ENCODE measurements around the gene GLIS1.

Gene GLIS1

DNA sequence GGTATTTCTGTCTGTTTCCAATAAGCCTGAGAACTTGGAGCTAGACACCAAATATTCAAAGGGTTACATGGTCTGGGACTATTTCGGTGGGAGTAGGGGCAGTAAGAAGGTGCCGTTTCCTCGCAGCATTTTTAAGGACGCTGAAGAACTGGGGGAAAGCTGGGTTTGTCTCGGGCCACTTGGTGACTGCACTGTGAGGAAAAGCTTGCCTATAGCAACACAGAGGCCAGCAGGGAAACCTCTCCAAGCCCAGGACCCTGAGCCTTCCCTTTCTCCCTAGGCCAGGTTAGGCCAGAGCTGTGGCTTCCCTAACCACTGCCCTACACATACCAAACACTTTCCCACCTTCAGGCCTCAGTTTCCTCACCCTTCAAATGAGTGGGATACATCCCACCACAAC is 3.3 kb downstream of the GLIS1 start:
- DNase-seq (ENCODE audit: low read depth): no peak

DNA sequence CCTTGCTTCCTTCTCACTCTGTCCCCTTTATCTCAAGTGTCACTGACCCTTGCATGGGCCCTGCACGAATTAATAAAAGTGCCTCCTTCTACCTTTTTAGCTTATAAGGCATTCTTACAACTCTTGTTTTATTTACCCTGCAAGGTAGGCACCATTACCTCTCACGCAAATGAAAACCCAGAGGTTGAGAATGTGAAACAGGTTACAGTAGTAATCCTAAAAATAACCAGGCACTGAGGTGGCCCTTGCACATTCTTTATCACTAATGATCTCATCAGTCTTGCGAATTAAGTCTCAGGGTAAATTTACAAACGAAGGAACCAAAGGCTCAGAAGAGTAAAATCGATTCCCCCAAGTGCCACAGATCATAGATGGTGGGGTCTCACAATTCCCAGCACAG is 3.7 kb downstream of the GLIS1 start:
- DNase-seq (ENCODE audit: low read depth): no peak

DNA sequence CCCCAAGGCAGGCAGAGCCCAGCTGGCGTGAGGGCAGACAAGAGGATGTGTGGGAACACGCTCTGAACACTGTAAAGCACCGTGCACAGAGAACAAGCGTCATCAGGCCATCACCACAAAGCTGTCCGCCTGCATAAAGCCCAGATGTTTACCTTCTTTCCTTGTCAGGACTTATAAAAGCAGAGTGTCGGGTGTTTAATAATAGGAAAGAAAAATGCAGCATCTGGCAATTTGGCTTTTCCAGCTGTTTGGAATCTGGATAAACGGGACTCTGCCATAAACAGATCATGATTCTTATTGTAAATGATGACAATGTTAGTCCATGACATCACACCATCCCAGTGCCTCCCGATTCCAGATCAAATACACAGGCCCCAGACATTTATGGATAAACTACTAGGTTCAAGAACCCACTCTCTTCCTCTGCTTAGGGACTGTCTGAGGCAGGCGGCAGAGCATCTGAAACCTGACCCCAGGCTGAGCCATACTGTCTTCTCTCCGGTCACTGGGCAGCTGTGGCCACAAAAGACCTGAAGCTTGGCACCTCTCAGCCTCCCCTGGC is 4.2 kb downstream of the GLIS1 start:
- no peak for DNase-seq (ENCODE audit: low read depth)

DNA sequence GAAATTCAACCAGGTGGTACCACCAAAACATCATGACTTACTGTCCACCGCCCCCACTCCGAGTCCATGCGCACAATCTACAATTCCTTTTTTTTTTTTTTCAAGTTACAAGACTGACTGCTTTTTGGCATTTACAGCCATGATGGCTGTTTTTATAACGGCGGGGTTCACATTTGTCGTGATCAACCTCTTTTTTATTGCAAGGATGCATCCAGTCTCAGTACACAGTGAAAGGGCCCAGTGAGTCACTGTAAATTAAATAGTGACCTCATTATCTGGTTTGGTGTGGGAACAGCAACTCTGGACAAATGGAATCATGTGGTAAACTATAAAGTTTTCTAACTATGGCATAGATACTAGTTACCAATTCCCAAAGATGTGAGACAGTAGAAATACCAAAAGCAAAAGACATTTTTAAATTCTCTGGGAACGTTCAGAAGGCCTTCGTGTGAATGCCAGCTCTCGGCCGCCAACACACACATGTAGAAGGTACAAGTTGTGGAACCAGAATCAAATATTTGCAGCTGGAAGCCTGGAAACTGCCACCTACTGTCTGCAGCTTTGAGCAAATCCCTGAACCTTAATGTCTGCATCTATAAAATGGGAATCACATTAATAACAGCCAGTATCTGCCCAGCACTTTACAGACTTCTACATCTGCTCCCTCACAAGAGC is 4.9 kb downstream of the GLIS1 start:
- no peak for DNase-seq (ENCODE audit: low read depth)

DNA sequence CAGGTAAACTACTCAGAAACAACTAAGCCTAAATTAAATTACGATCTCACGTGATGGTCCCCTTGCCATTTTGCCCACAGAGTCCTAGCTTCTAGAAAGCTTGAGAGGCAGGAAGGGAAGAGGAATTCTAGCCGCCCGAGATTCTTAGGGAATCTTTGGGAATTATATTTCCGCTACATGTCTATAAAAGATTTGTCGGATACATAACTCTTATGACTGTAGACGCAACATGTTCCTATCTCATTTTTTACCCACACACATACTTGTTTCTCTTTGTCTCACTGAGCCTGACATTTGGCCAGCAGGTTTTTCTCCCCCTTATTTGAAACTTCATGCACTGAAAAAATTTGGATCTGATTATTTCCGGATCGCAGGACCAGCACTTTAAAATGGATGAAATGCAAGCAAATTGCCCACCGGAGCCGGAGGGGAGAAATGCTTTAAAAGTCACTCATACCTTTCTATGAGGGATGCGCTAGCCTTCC is 5.5 kb downstream of the GLIS1 start:
- DNase-seq (ENCODE audit: low read depth): no peak

DNA sequence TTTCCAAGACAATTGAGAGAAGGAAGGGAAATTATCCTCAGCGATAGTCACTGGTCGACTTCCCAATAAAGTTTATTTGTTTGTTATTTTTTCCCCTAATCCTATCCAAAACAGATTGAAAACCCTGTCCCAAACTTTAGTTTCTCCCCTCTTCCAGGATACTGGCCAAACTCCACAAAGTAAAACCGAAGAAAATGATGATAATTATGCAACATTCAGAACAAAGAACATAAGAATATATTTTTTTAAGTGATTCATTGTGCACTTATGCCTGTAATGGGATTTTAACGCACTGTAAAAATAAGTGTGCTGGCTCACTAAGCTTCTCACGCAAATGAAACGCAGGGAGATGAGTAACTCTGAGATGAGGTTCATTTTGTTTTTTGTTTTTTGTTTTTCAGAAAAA is 6.0 kb downstream of the GLIS1 start:
- DNase-seq (ENCODE audit: low read depth): no peak

DNA sequence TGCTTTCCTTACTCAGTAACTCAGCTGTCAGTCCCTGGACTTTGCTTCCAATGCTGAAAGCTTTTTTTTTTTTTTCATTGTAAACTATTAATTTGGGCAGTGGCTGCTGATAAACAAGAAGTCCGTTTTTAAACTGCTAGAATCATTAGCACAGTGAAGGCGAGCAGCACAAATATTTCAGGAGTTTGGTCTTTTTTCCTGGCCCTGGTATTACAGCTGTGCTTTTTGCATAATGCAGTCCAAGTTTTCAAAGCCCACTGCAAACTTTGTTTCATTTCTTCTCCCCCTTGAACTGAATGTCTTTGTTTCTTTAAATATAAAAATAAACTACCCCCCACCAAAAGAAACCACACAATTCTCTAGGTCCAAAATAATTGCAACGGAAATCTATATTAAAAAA is 6.6 kb downstream of the GLIS1 start:
- no peak for DNase-seq (ENCODE audit: low read depth)

DNA sequence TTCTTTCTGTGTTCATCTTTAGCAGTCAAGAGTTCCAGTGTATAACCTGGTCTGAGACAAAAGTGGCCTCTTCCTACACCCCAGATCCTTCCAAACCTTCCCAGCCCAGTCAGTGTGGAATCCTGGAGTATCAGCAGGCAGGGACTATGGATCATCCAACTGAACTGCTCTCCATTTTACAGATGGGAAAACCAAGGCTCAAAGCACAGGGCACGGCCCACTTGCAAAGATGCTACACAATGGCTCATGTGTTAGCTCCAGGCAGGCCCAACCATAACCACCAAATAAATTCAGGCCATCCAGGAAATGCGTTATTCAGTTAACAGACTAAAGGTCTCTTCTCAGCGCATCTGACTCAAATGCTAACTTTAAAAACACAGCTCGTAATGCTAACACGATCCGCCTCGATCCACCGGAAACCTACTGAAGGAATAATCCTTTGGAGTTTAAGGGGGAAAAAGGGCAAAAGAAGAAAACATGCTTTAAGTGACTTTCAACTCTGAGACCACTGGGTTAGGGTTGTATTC is 7.1 kb downstream of the GLIS1 start:
- DNase-seq (ENCODE audit: low read depth): no peak

DNA sequence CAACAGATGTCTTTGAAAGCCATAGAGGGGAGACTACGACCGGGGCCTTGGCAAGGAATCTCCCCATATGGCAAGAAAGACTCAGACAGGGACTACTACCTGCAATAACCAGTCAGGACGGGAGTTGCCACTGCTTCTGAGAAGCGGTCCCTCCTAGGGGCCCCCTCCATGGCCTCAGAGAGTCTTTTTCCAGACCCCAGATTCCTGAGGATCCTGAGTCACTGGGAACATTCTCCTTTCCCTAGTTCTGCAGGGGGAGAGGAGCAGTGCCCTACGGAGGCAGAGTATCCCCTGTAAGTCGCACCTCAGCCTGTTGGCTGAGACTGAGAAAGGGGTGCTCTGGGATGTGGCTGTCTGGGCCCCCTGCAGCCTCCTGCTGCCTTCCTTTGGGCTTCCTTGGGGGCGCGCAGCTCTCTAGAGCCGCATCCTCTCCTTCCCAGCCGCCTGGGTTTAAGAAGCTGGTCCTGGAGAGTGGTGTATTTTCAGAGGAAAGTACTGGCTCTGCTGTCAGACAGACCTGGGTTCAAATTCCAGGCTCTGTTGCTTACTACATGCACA is 7.8 kb downstream of the GLIS1 start:
- DNase-seq (ENCODE audit: low read depth): no peak

DNA sequence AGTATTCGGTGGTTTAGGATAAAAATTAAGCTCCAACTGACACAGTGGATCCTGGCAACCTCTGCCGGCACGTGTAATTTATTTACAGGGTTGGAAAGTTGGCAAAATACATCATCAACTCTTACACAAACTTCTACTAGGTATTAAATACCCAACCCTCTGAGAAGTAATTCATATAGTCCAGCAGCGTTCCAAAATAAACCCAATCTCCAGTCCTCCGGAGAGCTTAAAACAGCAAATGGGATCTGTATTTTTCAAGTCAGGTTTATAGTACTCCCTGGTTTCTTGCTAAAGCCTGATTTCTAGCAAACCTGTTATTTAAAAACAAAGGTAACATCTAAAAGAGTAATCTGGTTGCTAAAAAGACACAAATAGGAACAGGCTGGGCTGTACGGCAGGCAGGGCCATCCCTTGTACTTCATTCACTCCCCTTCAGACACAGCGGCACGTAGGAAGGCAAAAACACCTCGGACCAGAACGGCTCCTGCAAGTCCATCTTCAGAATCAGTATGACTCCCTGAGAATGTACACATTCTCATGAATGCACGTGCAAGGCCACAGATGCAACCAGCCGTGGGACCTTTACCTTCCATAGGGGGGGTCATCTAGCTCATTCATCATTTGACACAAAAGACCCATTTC is 8.6 kb downstream of the GLIS1 start:
- no peak for DNase-seq (ENCODE audit: low read depth)

DNA sequence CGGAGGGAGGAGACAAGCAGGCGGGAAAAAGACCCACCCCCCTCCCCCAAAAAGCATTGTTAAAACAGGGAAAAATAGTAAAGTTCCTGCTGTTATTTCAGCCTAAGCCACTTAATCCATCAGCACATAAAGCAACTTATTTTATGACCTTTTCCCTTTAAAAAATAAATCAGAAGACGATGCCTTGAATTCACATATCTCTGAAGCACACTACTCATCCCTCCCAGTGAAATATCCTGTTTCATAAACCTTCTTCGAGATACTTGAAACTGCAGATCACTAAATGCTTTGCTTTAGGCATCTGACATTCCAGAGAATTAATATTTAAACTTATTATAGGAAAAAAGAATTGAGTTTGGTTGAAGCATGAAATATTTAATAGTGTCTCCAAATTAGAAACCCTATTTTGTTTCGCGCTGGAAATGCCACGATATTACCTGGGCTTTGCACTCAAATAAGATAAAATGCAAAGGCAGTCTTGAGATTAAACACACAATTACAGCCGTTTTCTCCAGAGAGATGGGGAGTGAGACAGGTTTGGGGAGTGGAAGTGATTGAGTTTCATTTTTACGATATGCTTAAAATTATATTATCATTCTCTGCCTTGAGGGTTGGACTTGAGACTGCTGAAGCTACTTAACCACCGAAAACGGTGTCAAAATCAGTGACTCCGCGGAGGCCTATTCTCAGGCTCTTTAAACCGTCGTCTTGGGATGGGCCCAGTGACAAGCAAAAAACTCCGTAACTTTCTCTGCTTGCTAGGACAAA is 9.3 kb downstream of the GLIS1 start:
- no peak for DNase-seq (ENCODE audit: low read depth)

DNA sequence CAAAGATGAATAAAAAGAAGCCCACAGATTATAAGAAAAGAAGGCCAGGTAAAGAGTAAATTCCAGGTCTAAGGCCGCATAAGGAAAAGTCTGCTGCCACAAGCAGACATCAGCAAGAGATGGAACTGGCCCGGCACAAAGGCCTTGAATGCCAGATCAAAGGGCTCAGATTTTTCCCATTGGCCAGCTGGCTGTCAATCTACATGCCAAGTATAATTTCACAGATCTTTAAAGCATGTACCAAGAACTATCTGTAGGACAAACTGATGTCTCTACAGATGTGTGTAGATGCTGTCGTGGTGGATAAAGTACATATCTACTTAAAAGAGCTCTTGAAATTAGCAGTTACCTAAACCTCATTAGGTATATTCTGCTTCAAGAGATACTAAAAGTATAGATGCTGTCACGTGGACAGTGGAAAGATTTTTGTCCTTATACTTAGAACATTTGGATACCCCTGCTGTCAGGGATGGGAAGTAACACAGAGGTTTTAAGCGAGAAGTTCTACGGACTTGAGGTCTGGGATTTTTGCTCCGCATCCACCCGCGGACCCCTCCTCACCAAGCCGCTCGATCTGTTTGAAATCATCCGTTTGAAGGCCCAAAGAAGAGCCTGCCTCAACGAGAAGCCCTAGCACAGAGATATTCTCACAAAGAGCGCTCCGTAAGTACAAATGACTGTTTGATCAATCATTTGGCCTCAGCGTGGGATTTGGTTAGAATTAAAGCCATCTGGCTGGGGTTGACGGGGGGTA is 10.1 kb downstream of the GLIS1 start:
- no peak for DNase-seq (ENCODE audit: low read depth)

DNA sequence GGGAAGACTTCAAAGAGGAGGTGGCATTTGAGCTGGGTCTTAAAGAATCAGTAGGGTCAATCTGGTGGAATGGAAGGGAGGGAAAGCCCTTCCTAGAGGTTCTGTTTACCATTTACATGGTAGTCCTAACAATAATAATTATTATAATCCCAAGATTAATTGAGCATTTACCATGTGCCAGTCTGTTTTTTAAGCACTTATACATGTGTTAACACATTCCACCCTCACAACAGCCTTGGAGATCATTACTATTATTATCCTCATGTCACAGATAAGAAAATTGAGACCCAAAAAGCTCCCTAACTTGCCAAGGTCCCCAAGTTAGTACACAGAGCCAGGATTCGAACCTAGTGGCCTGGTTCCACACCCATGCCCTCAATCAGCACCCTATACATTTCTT is 10.8 kb downstream of the GLIS1 start:
- no peak for DNase-seq (ENCODE audit: low read depth)

DNA sequence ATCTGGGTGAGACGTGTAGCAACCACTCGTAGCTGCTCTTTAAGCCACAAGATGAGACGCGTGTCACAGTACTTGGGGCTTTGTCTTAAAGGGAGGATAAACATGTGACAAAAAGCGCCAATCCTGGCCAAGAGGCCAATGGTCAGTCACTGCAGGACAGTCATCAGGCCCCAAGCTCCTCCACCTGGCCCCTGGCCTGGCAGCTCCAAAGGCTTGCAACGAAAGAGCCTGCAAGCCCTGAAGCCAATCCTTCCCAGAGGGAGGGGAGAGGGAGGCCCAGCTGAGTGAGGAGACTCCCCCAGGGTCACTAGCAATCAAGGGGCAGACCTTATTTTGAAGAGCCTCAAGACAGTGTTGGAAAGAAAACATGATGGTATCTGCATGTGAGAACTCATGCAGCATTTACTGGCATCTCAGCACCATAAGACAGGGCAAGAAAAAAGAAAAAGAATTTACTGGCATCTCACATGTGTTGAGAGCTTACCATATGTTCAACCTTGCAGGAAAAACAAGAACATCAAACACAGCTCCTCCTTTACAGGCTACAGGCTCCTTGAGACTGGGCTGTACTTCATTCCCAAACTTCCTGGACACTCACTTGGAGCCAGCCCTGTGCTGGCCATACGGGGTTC is 11.4 kb downstream of the GLIS1 start:
- DNase-seq (ENCODE audit: low read depth): no peak

DNA sequence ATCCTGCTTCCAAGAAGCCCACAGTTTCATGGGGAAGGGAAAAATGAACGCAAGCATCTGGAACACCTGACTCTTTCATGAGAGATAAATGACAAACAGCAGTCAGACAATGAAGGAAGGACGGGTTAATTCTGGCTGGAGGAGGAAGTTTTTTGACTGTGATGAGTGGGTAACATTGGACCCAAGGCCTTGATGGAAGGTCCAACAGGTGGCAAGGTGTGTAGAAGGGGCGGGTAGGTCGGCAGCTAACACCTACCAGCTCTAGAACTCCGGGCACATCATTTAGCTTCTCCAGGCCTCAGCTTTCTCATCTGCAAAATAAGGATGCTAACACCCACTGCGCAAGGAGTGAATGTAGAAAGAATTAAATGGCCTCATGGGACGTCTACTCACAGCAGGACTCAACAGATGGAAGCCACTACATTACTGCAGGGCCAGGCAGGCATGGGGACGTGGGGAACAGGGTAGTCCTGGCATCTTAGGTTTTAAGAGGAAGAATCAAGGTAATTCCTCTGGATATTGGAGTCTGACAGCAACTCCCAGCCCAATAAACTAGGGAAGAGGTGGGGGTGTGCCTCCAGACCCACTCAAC is 12.9 kb downstream of the GLIS1 start:
- no peak for DNase-seq (ENCODE audit: low read depth)

DNA sequence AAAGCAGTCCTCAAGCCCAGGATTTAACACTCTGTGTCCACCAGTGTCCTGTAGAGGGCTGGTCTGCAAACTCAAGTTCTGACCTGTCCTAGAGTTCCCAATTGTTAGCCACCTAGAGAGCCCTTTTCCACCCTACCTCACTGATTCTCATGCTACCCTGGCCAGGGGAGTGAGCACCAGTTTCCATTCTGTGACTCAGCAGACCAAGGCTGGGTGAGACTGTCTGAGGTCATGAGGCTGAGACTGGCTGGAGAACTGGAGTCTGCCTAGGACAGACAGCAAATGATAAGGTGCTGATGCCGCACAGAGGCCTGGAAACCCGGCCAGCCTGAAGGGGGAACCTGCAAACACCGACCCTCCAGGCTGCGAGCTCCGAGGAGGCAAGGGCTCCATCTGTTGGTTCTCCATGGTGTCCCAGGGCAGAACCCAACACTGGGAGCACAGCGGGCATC is 13.7 kb downstream of the GLIS1 start:
- DNase-seq (ENCODE audit: low read depth): no peak

DNA sequence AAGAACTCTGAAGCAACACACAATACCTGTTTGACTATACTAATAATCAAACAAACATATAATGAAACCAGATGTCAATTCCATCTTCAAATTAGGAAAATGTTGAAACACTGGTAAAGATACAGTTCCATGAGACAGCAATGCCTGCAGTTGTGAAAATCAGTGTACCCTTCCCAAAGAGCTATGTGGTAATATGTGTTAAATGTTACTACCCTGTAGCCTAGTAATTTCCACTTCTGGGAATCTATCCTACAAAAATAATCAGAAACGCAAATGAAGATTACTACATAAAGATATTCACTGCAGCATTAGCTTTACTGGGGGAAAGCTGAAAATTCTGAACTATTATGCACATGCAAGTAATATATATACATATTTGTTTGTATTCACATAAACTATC is 16.9 kb downstream of the GLIS1 start:
- no peak for DNase-seq (ENCODE audit: low read depth)

DNA sequence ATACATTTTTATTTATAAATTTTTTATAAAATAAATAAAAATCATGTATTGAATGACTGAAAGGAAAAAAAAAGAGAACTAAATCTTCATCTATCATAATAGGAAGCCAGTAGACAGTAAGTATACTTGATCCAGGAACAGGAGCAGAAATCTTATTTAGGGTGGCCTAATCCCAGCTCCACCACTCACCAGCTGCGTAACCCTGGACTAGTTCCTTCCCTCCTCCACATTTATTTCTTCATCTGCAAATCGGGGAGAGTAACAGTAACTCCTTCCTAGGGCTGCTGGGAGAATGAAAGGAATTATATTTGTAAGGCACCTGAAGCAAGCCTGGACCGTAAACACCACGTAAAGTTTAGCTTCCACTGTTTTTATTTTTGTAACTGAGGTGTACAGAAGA is 17.9 kb downstream of the GLIS1 start:
- no peak for DNase-seq (ENCODE audit: low read depth)

DNA sequence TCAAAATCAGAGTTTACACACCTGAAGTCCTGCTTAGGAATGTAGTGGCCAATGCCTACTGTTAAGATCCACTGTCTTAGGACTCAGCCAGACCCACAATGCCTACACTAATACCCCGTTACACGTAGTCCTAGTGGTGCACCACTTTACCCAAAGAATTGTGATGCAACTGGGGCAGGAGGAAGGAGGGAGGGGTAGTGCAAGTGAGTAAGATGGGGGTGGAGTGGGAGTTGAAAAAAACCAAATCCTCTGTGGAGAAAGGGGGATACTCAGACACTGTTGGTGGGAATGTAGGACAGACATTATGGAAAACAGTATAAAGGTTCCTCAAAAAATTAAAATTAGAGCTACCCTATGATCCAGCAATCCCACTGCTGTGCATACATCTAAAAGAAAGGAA is 19.5 kb downstream of the GLIS1 start:
- no peak for DNase-seq (ENCODE audit: low read depth)

DNA sequence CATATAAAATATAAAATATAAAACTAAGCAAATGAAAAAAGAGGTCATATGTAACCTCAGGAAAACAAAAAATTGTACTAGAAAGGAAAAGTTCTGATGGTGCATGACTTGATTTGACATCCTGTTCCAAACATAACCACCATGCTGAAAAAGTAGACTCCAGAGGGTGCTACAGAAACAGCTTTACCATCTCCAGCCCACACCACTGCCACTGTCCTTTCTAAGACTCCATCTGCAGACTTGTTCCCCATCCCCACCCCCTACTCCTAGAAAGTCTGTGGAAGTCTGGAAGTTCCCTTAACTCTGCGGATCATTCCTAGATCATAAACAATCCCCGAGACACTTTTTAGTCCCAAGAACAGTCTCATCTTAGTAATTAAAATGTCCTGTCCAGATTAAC is 20.5 kb downstream of the GLIS1 start:
- DNase-seq (ENCODE audit: low read depth): no peak

Data from stimulated activated CD4-positive, alpha-beta T cell treated with anti-CD3 and anti-CD28 coated beads, Interleukin-2, amount 100 ng/mL, for 4 hours (primary cell).